Astrocyte of the spinal cord (primary cell): ENCODE data around the gene HSH2D.

ENCODE experiments used
- DNase-seq: peaks from one replicate; pipeline ENCODE4 v3.0.0; 2011; ENCODE audit warnings: low read depth, low spot score
- H3K4me3 ChIP-seq: 2 replicates; pipeline ENCODE4 v1.5.1; 2011; ENCODE audit warnings: low read depth, mild to moderate bottlenecking, low read length, moderate library complexity
- CTCF ChIP-seq: IDR thresholded peaks from 2 replicates; pipeline ENCODE4 v1.5.1; 2012; ENCODE audit warnings: low read depth, mild to moderate bottlenecking, low read length, inconsistent platforms
- in situ Hi-C: cut with HindIII; loops from 2 replicates; pipeline ENCODE4 v1.10.0; 2017; ENCODE audit warnings: low sequenced_read_pairs

HSH2D gene

GRCh38 chr19:16203256-16204004 is 59.9 kb downstream of the HSH2D start:
- TF ChIP-seq CTCF = no peak
- no peak overlapping the region for H3K4me3 ChIP-seq
- in situ Hi-C loops = no loop called here

GRCh38 chr19:16204005-16204294 is 60.5 kb downstream of the HSH2D start:
- DNase-seq = no peak
- in situ Hi-C loops = no loop called here
- no peak for TF ChIP-seq CTCF
- H3K4me3 ChIP-seq = no peak overlapping the region

More at GRCh38 chr19:16203256-16204004, 59.9 kb downstream of the HSH2D start:
- no peak for DNase-seq

- H3K4me3 ChIP-seq = no peak overlapping the region
- no peak for TF ChIP-seq CTCF
- in situ Hi-C loops = no loop called here
- DNase-seq = no peak
Observed at GRCh38 chr19:16205205-16206045, 61.9 kb downstream of the HSH2D start.

- no peak for DNase-seq
- in situ Hi-C loops = no loop called here
- no peak overlapping the region for H3K4me3 ChIP-seq
- no peak for TF ChIP-seq CTCF
Observed at GRCh38 chr19:16206046-16206605, 62.6 kb downstream of the HSH2D start.

GRCh38 chr19:16206637-16207036 is 63.2 kb downstream of the HSH2D start:
- H3K4me3 ChIP-seq = no peak overlapping the region
- TF ChIP-seq CTCF = no peak
- in situ Hi-C loops = no loop called here
- DNase-seq = no peak

GRCh38 chr19:16207063-16207462 is 63.6 kb downstream of the HSH2D start:
- no peak for DNase-seq
- no peak overlapping the region for H3K4me3 ChIP-seq
- TF ChIP-seq CTCF = no peak
- in situ Hi-C loops = no loop called here
